ENCODE results near the gene MTM1. TPM values are rescaled to one million over a fixed set of nuclear protein-coding genes. Genes with fewer than 3 reads are reported as not detected.

The MTM1 gene
- total and polyA plus RNA-seq, 2 experiments from 2014 or later, result 3.2 to 8.7 TPM

- TF ChIP-seq ZNF462 (CRISPR knock-in tag; IDR thresholded peaks at IDR 0.05), result no peak
These were observed 56.7 kb downstream of the MTM1 start (continued) for GRCh38 chrX:150625097-150625496.

- Histone ChIP-seq H3K27ac (ENCODE audit: low read depth) (no peak overlapping the region), H3K4me2 (no peak overlapping the region), H4K20me1 (replicated peaks; ENCODE audit: insufficient read depth) (no peaks in the 10 kb centered on the region), H3K36me3 (ENCODE audit: insufficient read depth) (no peaks in the 10 kb centered on the region), H3K4me3 (no peak overlapping the region), H2AFZ (no peak overlapping the region), H3K79me2 (replicated peaks; ENCODE audit: insufficient read depth) (no peaks in the 10 kb centered on the region), H3K27me3 (ENCODE audit: insufficient read depth) (no peaks in the 10 kb centered on the region), H3K9me2 (ENCODE audit: insufficient read depth) (no peaks in the 10 kb centered on the region), H3F3A (replicated peaks; ENCODE audit: low read depth) (no peaks in the 10 kb centered on the region), H3K4me1 (ENCODE audit: insufficient read depth) (no peaks in the 10 kb centered on the region)
- peaks cover 2% of the 10 kb centered on the region; the same call in 1 of the 3 replicates for H3K4me1 Mint-ChIP-seq
- no peaks in the 10 kb centered on the region for H3K27me3 Mint-ChIP-seq (ENCODE audit: insufficient read depth, low read depth, poor library complexity)
- ATAC-seq (no peak), DNase-seq (ENCODE audit: low spot score) (no peak)
- no peak overlapping the region for H3K27ac Mint-ChIP-seq
- no peaks in the 10 kb centered on the region for H3K36me3 Mint-ChIP-seq (ENCODE audit: low read depth)
- no peak overlapping the region for H3K4me3 Mint-ChIP-seq
- no peaks in the 10 kb centered on the region for H3K9me3 Mint-ChIP-seq
- TF ChIP-seq ETS1 (IDR thresholded peaks at IDR 0.05) (no peak), ZNF114 (CRISPR knock-in tag; IDR thresholded peaks at IDR 0.05) (no peak), EZH2phosphoT487 (IDR thresholded peaks at IDR 0.05; ENCODE audit: unreplicated experiment) (no peak), ZNF462 (CRISPR knock-in tag; IDR thresholded peaks at IDR 0.05) (no peak), STAT1 (IDR thresholded peaks at IDR 0.05; ENCODE audit: unreplicated experiment) (no peak), CTCF (conservative IDR thresholded peaks at IDR 0.05; ENCODE audit: low read depth in 2 of 2) (no peak), NANOG (IDR thresholded peaks at IDR 0.05; ENCODE audit: borderline replicate concordance) (no peak)
These were observed 57.5 kb downstream of the MTM1 start for GRCh38 chrX:150625875-150626274.
